Measurements from ENCODE around the gene B4GALNT4. TPM values are rescaled to one million over a fixed set of nuclear protein-coding genes. Genes with fewer than 3 reads are reported as not detected.

Gene B4GALNT4
- total and polyA plus RNA-seq, 2 of the 13 experiments (the other 11 are each of a cell fraction or from before 2014, with no cell fraction given), result 30.5 to 50.1 TPM

- no peak for TF ChIP-seq ZFP36L1 (CRISPR knock-in tag; IDR thresholded peaks at IDR 0.05)
- no peak for TF ChIP-seq GTF2F1 (IDR thresholded peaks at IDR 0.05; ENCODE audit: low read length)
- TF ChIP-seq DPF2 (CRISPR knock-in tag; IDR thresholded peaks at IDR 0.05; ENCODE audit: borderline replicate concordance, low read depth), result no peak
- peak; percentile 24; the same call in 1 of the 2 replicates for TF ChIP-seq WIZ (CRISPR knock-in tag; IDR thresholded peaks at IDR 0.05)
- no peak for TF ChIP-seq ZNF879 (CRISPR knock-in tag; IDR thresholded peaks at IDR 0.05)
- TF ChIP-seq TERF1 (CRISPR knock-in tag; IDR thresholded peaks at IDR 0.05), result no peak
- 0 out of 2 replicates have a peak, but pooled peaks have one; percentile 51 for TF ChIP-seq ZNF296 (CRISPR knock-in tag; conservative IDR thresholded peaks at IDR 0.05)
- TF ChIP-seq GATA4 (IDR thresholded peaks at IDR 0.05; ENCODE audit: borderline replicate concordance, low read depth), result no peak
- no peak for TF ChIP-seq THAP11 (CRISPR knock-in tag; IDR thresholded peaks at IDR 0.05)
- TF ChIP-seq, protein P1, sequence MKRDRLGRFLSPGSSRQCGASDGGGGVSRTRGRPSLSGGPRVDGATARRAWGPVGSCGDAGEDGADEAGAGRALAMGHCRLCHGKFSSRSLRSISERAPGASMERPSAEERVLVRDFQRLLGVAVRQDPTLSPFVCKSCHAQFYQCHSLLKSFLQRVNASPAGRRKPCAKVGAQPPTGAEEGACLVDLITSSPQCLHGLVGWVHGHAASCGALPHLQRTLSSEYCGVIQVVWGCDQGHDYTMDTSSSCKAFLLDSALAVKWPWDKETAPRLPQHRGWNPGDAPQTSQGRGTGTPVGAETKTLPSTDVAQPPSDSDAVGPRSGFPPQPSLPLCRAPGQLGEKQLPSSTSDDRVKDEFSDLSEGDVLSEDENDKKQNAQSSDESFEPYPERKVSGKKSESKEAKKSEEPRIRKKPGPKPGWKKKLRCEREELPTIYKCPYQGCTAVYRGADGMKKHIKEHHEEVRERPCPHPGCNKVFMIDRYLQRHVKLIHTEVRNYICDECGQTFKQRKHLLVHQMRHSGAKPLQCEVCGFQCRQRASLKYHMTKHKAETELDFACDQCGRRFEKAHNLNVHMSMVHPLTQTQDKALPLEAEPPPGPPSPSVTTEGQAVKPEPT (CRISPR knock-in tag; IDR thresholded peaks at IDR 0.05; ENCODE audit: low read depth), result 0 out of 2 replicates have a peak, but pooled peaks have one; percentile 8
- no peak for TF ChIP-seq SMARCE1 (IDR thresholded peaks at IDR 0.05; ENCODE audit: borderline replicate concordance)
- TF ChIP-seq ZNF772 (CRISPR knock-in tag; IDR thresholded peaks at IDR 0.05), result no peak
- peak; percentile 79 for TF ChIP-seq CTCF (CRISPR knock-in tag; IDR thresholded peaks at IDR 0.05)
- no peak for TF ChIP-seq ZBTB7A (CRISPR knock-in tag; IDR thresholded peaks at IDR 0.05)
- TF ChIP-seq CEBPG (CRISPR knock-in tag; IDR thresholded peaks at IDR 0.05), result no peak
- no peak for TF ChIP-seq CERS6 (CRISPR knock-in tag; IDR thresholded peaks at IDR 0.05)
- TF ChIP-seq HHEX (CRISPR knock-in tag; IDR thresholded peaks at IDR 0.05), result no peak
- TF ChIP-seq, protein P2, sequence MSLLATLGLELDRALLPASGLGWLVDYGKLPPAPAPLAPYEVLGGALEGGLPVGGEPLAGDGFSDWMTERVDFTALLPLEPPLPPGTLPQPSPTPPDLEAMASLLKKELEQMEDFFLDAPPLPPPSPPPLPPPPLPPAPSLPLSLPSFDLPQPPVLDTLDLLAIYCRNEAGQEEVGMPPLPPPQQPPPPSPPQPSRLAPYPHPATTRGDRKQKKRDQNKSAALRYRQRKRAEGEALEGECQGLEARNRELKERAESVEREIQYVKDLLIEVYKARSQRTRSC (CRISPR knock-in tag; IDR thresholded peaks at IDR 0.05; ENCODE audit: low read depth), result no peak
- TF ChIP-seq, protein P3, sequence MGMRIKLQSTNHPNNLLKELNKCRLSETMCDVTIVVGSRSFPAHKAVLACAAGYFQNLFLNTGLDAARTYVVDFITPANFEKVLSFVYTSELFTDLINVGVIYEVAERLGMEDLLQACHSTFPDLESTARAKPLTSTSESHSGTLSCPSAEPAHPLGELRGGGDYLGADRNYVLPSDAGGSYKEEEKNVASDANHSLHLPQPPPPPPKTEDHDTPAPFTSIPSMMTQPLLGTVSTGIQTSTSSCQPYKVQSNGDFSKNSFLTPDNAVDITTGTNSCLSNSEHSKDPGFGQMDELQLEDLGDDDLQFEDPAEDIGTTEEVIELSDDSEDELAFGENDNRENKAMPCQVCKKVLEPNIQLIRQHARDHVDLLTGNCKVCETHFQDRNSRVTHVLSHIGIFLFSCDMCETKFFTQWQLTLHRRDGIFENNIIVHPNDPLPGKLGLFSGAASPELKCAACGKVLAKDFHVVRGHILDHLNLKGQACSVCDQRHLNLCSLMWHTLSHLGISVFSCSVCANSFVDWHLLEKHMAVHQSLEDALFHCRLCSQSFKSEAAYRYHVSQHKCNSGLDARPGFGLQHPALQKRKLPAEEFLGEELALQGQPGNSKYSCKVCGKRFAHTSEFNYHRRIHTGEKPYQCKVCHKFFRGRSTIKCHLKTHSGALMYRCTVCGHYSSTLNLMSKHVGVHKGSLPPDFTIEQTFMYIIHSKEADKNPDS (CRISPR knock-in tag; IDR thresholded peaks at IDR 0.05), result no peak
- no peak for TF ChIP-seq ZBTB14 (CRISPR knock-in tag; IDR thresholded peaks at IDR 0.05)
- no peak for TF ChIP-seq ZNF629 (CRISPR knock-in tag; conservative IDR thresholded peaks at IDR 0.05)
- TF ChIP-seq BRCA1 (CRISPR knock-in tag; IDR thresholded peaks at IDR 0.05), result no peak
Observed at GRCh38 chr11:396511-396947, 27.2 kb downstream of the B4GALNT4 start (continued).
